SH-SY5Y (cell line): ENCODE measurements around the gene RRAS2.

ENCODE experiments used
- GATA2 ChIP-seq: IDR thresholded peaks from 2 replicates; pipeline ENCODE4 v1.6.1; 2011; ENCODE audit warnings: mild to moderate bottlenecking, low read depth, low read length
- GATA3 ChIP-seq: IDR thresholded peaks from 2 replicates; pipeline ENCODE4 v1.6.1; 2011; ENCODE audit warnings: low read depth, mild to moderate bottlenecking, low read length, moderate library complexity

GRCh38 chr11:14378171-14378570 is 19.2 kb upstream of the RRAS2 start:
- no peak for TF ChIP-seq GATA2
- no peak for TF ChIP-seq GATA3
